AG09319 (cell line): ENCODE measurements around the gene ADAMTSL2.

ENCODE experiments used
- DNase-seq: peaks from one replicate; pipeline ENCODE4 v3.0.0-alpha.2; 2010; ENCODE audit warnings: low read depth; ENCODE audit errors: extremely low read depth
- CTCF ChIP-seq: IDR thresholded peaks from 2 replicates; pipeline ENCODE4 v1.5.1; 2011; ENCODE audit warnings: low read depth, mild to moderate bottlenecking, inconsistent platforms, low read length, moderate library complexity

The ADAMTSL2 gene

GRCh38 chr9:133532937-133533668 is 1.4 kb upstream of the ADAMTSL2 start:
- peak; percentile 59 for TF ChIP-seq CTCF

GRCh38 chr9:133533857-133534256 is 647 bp upstream of the ADAMTSL2 start:
- no peak for TF ChIP-seq CTCF
- no peak for DNase-seq

More at GRCh38 chr9:133532937-133533668, 1.4 kb upstream of the ADAMTSL2 start:
- DNase-seq = peak; percentile 5

GRCh38 chr9:133535306-133535877 is 888 bp downstream of the ADAMTSL2 start:
- no peak for TF ChIP-seq CTCF
- DNase-seq = no peak

- DNase-seq = no peak
- no peak for TF ChIP-seq CTCF
Measured at GRCh38 chr9:133536080-133536479, 1.6 kb downstream of the ADAMTSL2 start.

- DNase-seq = no peak
- TF ChIP-seq CTCF = no peak
Measured at GRCh38 chr9:133536536-133536935, 2.0 kb downstream of the ADAMTSL2 start.

- no peak for TF ChIP-seq CTCF
- DNase-seq = no peak
Measured at GRCh38 chr9:133537257-133537656, 2.8 kb downstream of the ADAMTSL2 start.

- DNase-seq = no peak
- no peak for TF ChIP-seq CTCF
Measured at GRCh38 chr9:133538176-133538575, 3.7 kb downstream of the ADAMTSL2 start.
